ENCODE data around the gene SLC13A5. TPM values are rescaled to one million over a fixed set of nuclear protein-coding genes. Genes with fewer than 3 reads are reported as not detected.

SLC13A5 gene
- total RNA-seq, 1 donor from 2014 or later = 1.3 TPM

- peaks cover 47% of the 10 kb centered on the region for H3K4me1 Mint-ChIP-seq (ENCODE audit: unreplicated experiment)
- peak overlapping the region; percentile 11 for H3K4me3 Mint-ChIP-seq (ENCODE audit: unreplicated experiment)
- H3K27me3 Mint-ChIP-seq (ENCODE audit: unreplicated experiment) = peaks cover 7% of the 10 kb centered on the region
- no peaks in the 10 kb centered on the region for H3K9me3 Mint-ChIP-seq (ENCODE audit: unreplicated experiment)
- H3K36me3 Mint-ChIP-seq (ENCODE audit: low read depth, unreplicated experiment) = no peaks in the 10 kb centered on the region
- no peak overlapping the region for H3K27ac Mint-ChIP-seq (ENCODE audit: unreplicated experiment)
- no peak for TF ChIP-seq CTCF (IDR thresholded peaks at IDR 0.05; ENCODE audit: unreplicated experiment)
- no peak for DNase-seq (ENCODE audit: low spot score)
Measured at GRCh38 chr17:6755281-6755680, 42.1 kb upstream of the SLC13A5 start.

GRCh38 chr17:6753546-6753945 is 40.4 kb upstream of the SLC13A5 start:
- peak overlapping the region; percentile 99 for H3K27ac Mint-ChIP-seq (ENCODE audit: unreplicated experiment)
- no peaks in the 10 kb centered on the region for H3K9me3 Mint-ChIP-seq (ENCODE audit: unreplicated experiment)
- DNase-seq (ENCODE audit: low spot score) = no peak
- no peak for TF ChIP-seq CTCF (IDR thresholded peaks at IDR 0.05; ENCODE audit: unreplicated experiment)
- peaks cover 44% of the 10 kb centered on the region for H3K4me1 Mint-ChIP-seq (ENCODE audit: unreplicated experiment)
- no peak overlapping the region for H3K4me3 Mint-ChIP-seq (ENCODE audit: unreplicated experiment)
- H3K36me3 Mint-ChIP-seq (ENCODE audit: low read depth, unreplicated experiment) = no peaks in the 10 kb centered on the region
- H3K27me3 Mint-ChIP-seq (ENCODE audit: unreplicated experiment) = peaks cover 7% of the 10 kb centered on the region

GRCh38 chr17:6753006-6753445 is 39.9 kb upstream of the SLC13A5 start:
- peaks cover 7% of the 10 kb centered on the region for H3K27me3 Mint-ChIP-seq (ENCODE audit: unreplicated experiment)
- no peaks in the 10 kb centered on the region for H3K9me3 Mint-ChIP-seq (ENCODE audit: unreplicated experiment)
- no peaks in the 10 kb centered on the region for H3K36me3 Mint-ChIP-seq (ENCODE audit: low read depth, unreplicated experiment)
- no peak for TF ChIP-seq CTCF (IDR thresholded peaks at IDR 0.05; ENCODE audit: unreplicated experiment)
- DNase-seq (ENCODE audit: low spot score) = peak; percentile 61
- H3K27ac Mint-ChIP-seq (ENCODE audit: unreplicated experiment) = peak overlapping the region; percentile 99
- peak overlapping the region; percentile 62 for H3K4me3 Mint-ChIP-seq (ENCODE audit: unreplicated experiment)
- H3K4me1 Mint-ChIP-seq (ENCODE audit: unreplicated experiment) = peaks cover 44% of the 10 kb centered on the region

- H3K9me3 Mint-ChIP-seq (ENCODE audit: unreplicated experiment) = no peaks in the 10 kb centered on the region
- peaks cover 40% of the 10 kb centered on the region for H3K4me1 Mint-ChIP-seq (ENCODE audit: unreplicated experiment)
- H3K27me3 Mint-ChIP-seq (ENCODE audit: unreplicated experiment) = peaks cover 4% of the 10 kb centered on the region
- peak overlapping the region; percentile 99 for H3K27ac Mint-ChIP-seq (ENCODE audit: unreplicated experiment)
- TF ChIP-seq CTCF (IDR thresholded peaks at IDR 0.05; ENCODE audit: unreplicated experiment) = no peak
- DNase-seq (ENCODE audit: low spot score) = no peak
- peak overlapping the region; percentile 62 for H3K4me3 Mint-ChIP-seq (ENCODE audit: unreplicated experiment)
- H3K36me3 Mint-ChIP-seq (ENCODE audit: low read depth, unreplicated experiment) = no peaks in the 10 kb centered on the region
Measured at GRCh38 chr17:6752068-6752909, 39.1 kb upstream of the SLC13A5 start.

- H3K4me3 Mint-ChIP-seq (ENCODE audit: unreplicated experiment) = no peak overlapping the region
- H3K36me3 Mint-ChIP-seq (ENCODE audit: low read depth, unreplicated experiment) = no peaks in the 10 kb centered on the region
- peaks cover 30% of the 10 kb centered on the region for H3K4me1 Mint-ChIP-seq (ENCODE audit: unreplicated experiment)
- peaks cover 2% of the 10 kb centered on the region for H3K27me3 Mint-ChIP-seq (ENCODE audit: unreplicated experiment)
- H3K9me3 Mint-ChIP-seq (ENCODE audit: unreplicated experiment) = no peaks in the 10 kb centered on the region
- H3K27ac Mint-ChIP-seq (ENCODE audit: unreplicated experiment) = no peak overlapping the region
- DNase-seq (ENCODE audit: low spot score) = no peak
- no peak for TF ChIP-seq CTCF (IDR thresholded peaks at IDR 0.05; ENCODE audit: unreplicated experiment)
Measured at GRCh38 chr17:6749519-6749918, 36.4 kb upstream of the SLC13A5 start.

All from endothelial cell (in vitro differentiated cells).